Activated CD8-positive, alpha-beta T cell treated with anti-CD3 and anti-CD28 coated beads, Interleukin-2, amount 10 ng/mL, durations not matched to agents 7 days and 5 days (primary cell): ENCODE results near the gene CTNNA1. TPM values are rescaled to one million over a fixed set of nuclear protein-coding genes. Genes with fewer than 3 reads are reported as not detected.

Experiments
- total RNA-seq, 2 experiments: library from RNA; stranded (reverse); gene quantifications; one replicate each; pipeline ENCODE4 v1.2.3, GENCODE V29; 2021

Gene CTNNA1
- total RNA-seq, 2 experiments from 2014 or later, result 22.4 to 22.9 TPM

Other genes with a start within 250 kb of the CTNNA1 start
- gene ETF1, start 210.2 kb upstream of the CTNNA1 start, total RNA-seq, result 10 to 100 TPM; 92.7 to 93.3 TPM
- 100 to 1,000 TPM; 214 to 216 TPM for gene HSPA9, start 178.0 kb upstream of the CTNNA1 start, total RNA-seq
- under 1 TPM in 1 of 2 experiments, not detected in 1; 0.26 TPM for gene LRRTM2, start 121.9 kb downstream of the CTNNA1 start, total RNA-seq